Heart left ventricle (tissue), 13 donors: ENCODE data around the gene OTOP3.

Source experiments
- CTCF ChIP-seq, 12 donors: fragments of 200-600 bp; sonication (generic) in 4 of 12; IDR thresholded peaks; one replicate each; pipeline versions ENCODE4 v1.5.0 to v1.8.0; 2018 to 2022; ENCODE audit warnings: antibody characterized with exemption in 12 of 12, mild to moderate bottlenecking in 5 of 12
- POLR2A ChIP-seq, 2 donors: fragments of 450-650 bp; IDR thresholded peaks; one replicate each; pipeline ENCODE4 v1.6.1; 2017; ENCODE audit warnings: antibody characterized with exemption in 2 of 2, mild to moderate bottlenecking in 2 of 2, moderate library complexity in 2 of 2
- donor health status: ischemic (EF 13 %, LVEDD 7.1; RV severe dilation, severe dysfunction).
- donor health status: DM: no; HTN: yes; CAD: no.
- donor health status: DM: no; HTN: no; CAD: no.
- donor health status: ischemic (EF 25% LVEDD 6.9; RV normal size, moderate dysfunction).
- donor health status: ischemic (EF 25% LVEDD 5.7; RV mildly dilated, moderate dysfunction).
- donor health status: ischemic (EF 35%, LVEDD 5.7; RV mildly dilated, moderate dysfunction).
- donor health status: nonischemic (EF 11% LVEDD 7.7; RV severe dilation, severe dysfunction).
- donor health status: DM: yes; HTN: yes; CAD: no.
- donor health status: PGD.
- donor health status: ischemic (EF 29% LVEDD 5.4; RV normal size, mild dysfunction).
- donor health status: nonischemic (EF 23%, LVEDD 6.1; RV moderate dilation, normal function).

GRCh38 chr17:74903671-74904070 lies 32.0 kb upstream of the OTOP3 start:
- TF ChIP-seq POLR2A (IDR thresholded peaks at IDR 0.05) (no peak), CTCF (IDR thresholded peaks at IDR 0.05) (no peak)
